H9 (cell line): ENCODE results near the gene LSM3. TPM values are rescaled to one million over a fixed set of nuclear protein-coding genes. Genes with fewer than 3 reads are reported as not detected.

Source experiments
- DNase-seq: peaks from one replicate; pipeline ENCODE4 v3.0.0-alpha.2; 2017
- H2AFZ ChIP-seq: one replicate; pipeline ENCODE4 v1.6.1; 2013; ENCODE audit warnings: mild to moderate bottlenecking, low read length, control low read depth, moderate library complexity
- H2AK5ac ChIP-seq: 2 replicates; pipeline ENCODE4 v1.6.1; 2013; ENCODE audit warnings: low read length, control low read depth, mixed read lengths; ENCODE audit not compliant: insufficient read length
- H2BK120ac ChIP-seq: one replicate; pipeline ENCODE4 v1.6.1; 2013; ENCODE audit warnings: low read depth, mild to moderate bottlenecking, low read length, control low read depth, inconsistent platforms; ENCODE audit not compliant: poor library complexity, severe bottlenecking
- H2BK12ac ChIP-seq: 2 replicates; pipeline ENCODE4 v1.6.1; 2013; ENCODE audit warnings: low read length, control low read depth, mixed read lengths, low read depth; ENCODE audit not compliant: insufficient read length
- H2BK15ac ChIP-seq: 2 replicates; pipeline ENCODE4 v1.6.1; 2013; ENCODE audit warnings: low read depth, low read length, control low read depth
- H2BK20ac ChIP-seq: one replicate; pipeline ENCODE4 v1.6.1; 2013; ENCODE audit warnings: low read depth, mild to moderate bottlenecking, low read length, control low read depth, inconsistent platforms; ENCODE audit not compliant: poor library complexity, severe bottlenecking
- H2BK5ac ChIP-seq: 2 replicates; pipeline ENCODE4 v1.6.1; 2013; ENCODE audit warnings: low read length, control low read depth, mixed read lengths; ENCODE audit not compliant: insufficient read length
- H3K14ac ChIP-seq: 2 replicates; pipeline ENCODE4 v1.6.1; 2013; ENCODE audit warnings: low read length, control low read depth; ENCODE audit not compliant: insufficient read depth
- H3K18ac ChIP-seq: 2 replicates; pipeline ENCODE4 v1.6.1; 2013; ENCODE audit warnings: low read depth, mild to moderate bottlenecking, mixed read lengths, low read length, control low read depth; ENCODE audit not compliant: insufficient read length
- H3K23ac ChIP-seq: 2 replicates; pipeline ENCODE4 v1.6.1; 2013; ENCODE audit warnings: low read length, control low read depth, mixed read lengths, low read depth; ENCODE audit not compliant: insufficient read length
- H3K23me2 ChIP-seq: 2 replicates; pipeline ENCODE4 v1.6.1; 2013; ENCODE audit warnings: low read depth, mild to moderate bottlenecking, mixed read lengths, low read length, control low read depth; ENCODE audit not compliant: insufficient read length, poor library complexity, severe bottlenecking
- H3K27ac ChIP-seq: 2 replicates; pipeline ENCODE4 v1.5.1; 2013; ENCODE audit warnings: low read length, control low read depth, mixed read lengths, low read depth; ENCODE audit not compliant: insufficient read length
- H3K27me3 ChIP-seq: 2 replicates; pipeline ENCODE4 v1.6.1; 2013; ENCODE audit warnings: low read length, control low read depth, inconsistent platforms; ENCODE audit not compliant: insufficient read depth
- H3K4ac ChIP-seq: 2 replicates; pipeline ENCODE4 v1.6.1; 2013; ENCODE audit warnings: low read depth, mild to moderate bottlenecking, control low read depth, inconsistent platforms, low read length, moderate library complexity
- H3K4me1 ChIP-seq: 2 replicates; pipeline ENCODE4 v1.6.1; 2013; ENCODE audit warnings: low read length, control low read depth, inconsistent platforms; ENCODE audit not compliant: insufficient read depth
- H3K4me2 ChIP-seq: 2 replicates; pipeline ENCODE4 v1.6.1; 2013; ENCODE audit warnings: low read length, control low read depth, mixed read lengths; ENCODE audit not compliant: insufficient read length, insufficient read depth
- H3K56ac ChIP-seq: 2 replicates; pipeline ENCODE4 v1.6.1; 2013; ENCODE audit warnings: low read depth, mild to moderate bottlenecking, mixed read lengths, low read length, control low read depth; ENCODE audit not compliant: insufficient read length
- H3K79me1 ChIP-seq: 2 replicates; pipeline ENCODE4 v1.6.1; 2013; ENCODE audit warnings: low read depth, mild to moderate bottlenecking, moderate library complexity, low read length, control low read depth, inconsistent platforms; ENCODE audit not compliant: insufficient read depth, poor library complexity, severe bottlenecking
- H3K79me2 ChIP-seq: 2 replicates; pipeline ENCODE4 v1.6.1; 2013; ENCODE audit warnings: low read length, control low read depth, inconsistent platforms; ENCODE audit not compliant: insufficient read depth
- H3K9ac ChIP-seq: 2 replicates; pipeline ENCODE4 v1.6.1; 2013; ENCODE audit warnings: low read length, control low read depth, mixed read lengths; ENCODE audit not compliant: insufficient read length; ENCODE audit errors: extremely low read depth
- H3K9me3 ChIP-seq: one replicate; pipeline ENCODE4 v1.6.1; 2013; ENCODE audit warnings: low read depth, low read length, inconsistent platforms; ENCODE audit not compliant: control insufficient read depth
- H3T11ph ChIP-seq: one replicate; pipeline ENCODE4 v1.6.1; 2013; ENCODE audit warnings: mild to moderate bottlenecking, low read length, control low read depth, inconsistent platforms
- H4K20me1 ChIP-seq: one replicate; pipeline ENCODE4 v1.6.1; 2013; ENCODE audit not compliant: control insufficient read depth, insufficient read length, insufficient read depth
- H4K5ac ChIP-seq: 2 replicates; pipeline ENCODE4 v1.6.1; 2013; ENCODE audit warnings: low read depth, mild to moderate bottlenecking, mixed read lengths, low read length, control low read depth; ENCODE audit not compliant: insufficient read length
- H4K8ac ChIP-seq: replicated peaks from 2 replicates; pipeline ENCODE4 v1.6.1; 2013; ENCODE audit warnings: low read length, control low read depth, mixed read lengths, low read depth; ENCODE audit not compliant: insufficient read length
- H4K91ac ChIP-seq: 2 replicates; pipeline ENCODE4 v1.6.1; 2013; ENCODE audit warnings: low read depth, mild to moderate bottlenecking, moderate library complexity, mixed read lengths, low read length, control low read depth; ENCODE audit not compliant: insufficient read length
- H3K27ac Mint-ChIP-seq, 3 experiments: 2 replicates in 2 of 3; 3 replicates in 1 of 3; pipeline ENCODE4 v1.8.0; 2020 to 2021; ENCODE audit warnings: mixed read lengths in 3 of 3, mild to moderate bottlenecking in 1 of 3, moderate library complexity in 1 of 3
- H3K27me3 Mint-ChIP-seq: 2 replicates; pipeline ENCODE4 v1.8.0; 2021; ENCODE audit warnings: low read depth, mild to moderate bottlenecking, moderate library complexity, mixed read lengths
- H3K36me3 Mint-ChIP-seq, 3 experiments: 2 replicates in 2 of 3; 3 replicates in 1 of 3; pipeline ENCODE4 v1.8.0; 2020 to 2021; ENCODE audit warnings: low read depth in 3 of 3, mixed read lengths in 3 of 3; ENCODE audit not compliant: insufficient read depth in 1 of 3
- H3K4me1 Mint-ChIP-seq, 2 experiments: 2 replicates each; pipeline ENCODE4 v1.8.0; 2020; ENCODE audit warnings: mixed read lengths in 2 of 2
- H3K4me3 Mint-ChIP-seq, 2 experiments: 2 replicates in 1 of 2; 3 replicates in 1 of 2; pipeline ENCODE4 v1.8.0; 2020 to 2021; ENCODE audit warnings: mild to moderate bottlenecking in 2 of 2, mixed read lengths in 2 of 2, moderate library complexity in 1 of 2
- H3K9me3 Mint-ChIP-seq, 2 experiments: 2 replicates in 1 of 2; 3 replicates in 1 of 2; pipeline ENCODE4 v1.8.0; 2020; ENCODE audit warnings: mild to moderate bottlenecking in 2 of 2, mixed read lengths in 2 of 2, moderate library complexity in 1 of 2
- WGBS: extraction: QIAGEN DNeasy Blood & Tissue Kit; methylation state at CpG from one replicate; pipeline ENCODE4 v1.1.7; 2013; ENCODE audit warnings: missing lambda C conversion rate, low lambda C conversion rate, mixed read lengths; ENCODE audit not compliant: insufficient read length; ENCODE audit errors: extremely low coverage; 5-methylcytosine and 5-hydroxymethylcytosine counted together
- total RNA-seq: library from RNA; stranded (reverse); gene quantifications from 2 replicates; pipeline ENCODE4 v1.2.1, GENCODE V29; 2021
- TF ChIP-seq, protein P1 (sequence below): fragments of 200-600 bp; sonication (generic); conservative IDR thresholded peaks from 3 replicates; pipeline ENCODE4 v1.8.0; 2021; ENCODE audit warnings: antibody characterized with exemption, mild to moderate bottlenecking

LSM3 gene
- total RNA-seq, 1 experiment from 2014 or later, result 24.4 TPM

DNA sequence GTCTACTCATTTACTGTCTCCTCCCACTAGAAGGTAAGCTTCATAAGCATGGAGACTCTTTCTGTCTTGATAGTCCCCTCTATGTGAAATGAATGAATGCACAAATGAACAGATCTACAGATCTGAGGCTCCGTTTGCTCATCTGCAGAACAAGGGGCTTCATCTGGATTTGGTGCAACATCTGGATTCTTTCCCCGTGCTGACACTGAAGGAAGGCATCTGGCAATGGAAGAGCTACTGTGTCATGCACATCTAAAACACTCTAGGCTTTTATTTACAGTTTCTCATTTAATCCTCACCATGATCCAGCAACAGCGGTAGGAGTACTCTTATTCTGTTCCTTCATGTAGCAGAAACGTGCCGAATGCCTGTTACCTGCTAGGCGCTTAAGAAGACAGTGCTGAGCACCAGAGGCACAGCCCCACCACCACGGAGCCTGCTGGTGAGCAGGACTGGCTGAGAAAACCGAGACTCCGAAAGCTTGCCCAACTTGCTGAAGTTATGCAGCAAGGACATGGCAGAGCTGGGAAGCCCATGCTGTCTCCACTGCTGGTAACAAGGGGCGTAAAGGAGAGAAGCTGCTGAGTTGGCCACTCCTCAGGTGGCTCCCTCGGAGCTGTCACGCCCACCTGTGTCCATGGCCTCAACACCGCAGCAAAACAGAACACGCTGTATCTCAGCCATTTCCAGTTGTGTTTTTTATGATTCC lies 31.1 kb downstream of the LSM3 start:
- Histone ChIP-seq H2AK5ac (no peak overlapping the region), H3K23me2 (no peaks in the 10 kb centered on the region), H3K79me1 (no peaks in the 10 kb centered on the region), H3K4me1 (no peaks in the 10 kb centered on the region), H3T11ph (no peak overlapping the region), H3K27me3 (no peaks in the 10 kb centered on the region), H4K5ac (no peak overlapping the region), H3K9ac (no peak overlapping the region), H2BK15ac (no peak overlapping the region), H4K91ac (no peak overlapping the region), H3K4ac (no peak overlapping the region), H3K4me2 (no peak overlapping the region), H2BK12ac (no peak overlapping the region), H2BK5ac (no peak overlapping the region), H4K8ac (no peak overlapping the region), H3K79me2 (no peaks in the 10 kb centered on the region), H3K18ac (no peak overlapping the region), H2BK20ac (no peak overlapping the region), H3K23ac (no peak overlapping the region), H3K14ac (no peak overlapping the region), H3K9me3 (no peaks in the 10 kb centered on the region), H4K20me1 (no peaks in the 10 kb centered on the region), H2BK120ac (no peak overlapping the region), H3K56ac (no peak overlapping the region), H2AFZ (no peak overlapping the region), H3K27ac (no peak overlapping the region)
- peaks cover 3% of the 10 kb centered on the region in 2 experiments; a peak in 2 of 4 replicates for H3K4me1 Mint-ChIP-seq
- no peak for DNase-seq
- no peaks in the 10 kb centered on the region; the same call in 1 of the 2 replicates for H3K27me3 Mint-ChIP-seq
- H3K9me3 Mint-ChIP-seq, result no peaks in the 10 kb centered on the region
- no peaks in the 10 kb centered on the region for H3K36me3 Mint-ChIP-seq
- H3K4me3 Mint-ChIP-seq, result no peak overlapping the region
- peak overlapping the region in 1 of 3 experiments; percentile 30; a peak in 1 of 7 replicates for H3K27ac Mint-ChIP-seq
- TF ChIP-seq, protein P1, sequence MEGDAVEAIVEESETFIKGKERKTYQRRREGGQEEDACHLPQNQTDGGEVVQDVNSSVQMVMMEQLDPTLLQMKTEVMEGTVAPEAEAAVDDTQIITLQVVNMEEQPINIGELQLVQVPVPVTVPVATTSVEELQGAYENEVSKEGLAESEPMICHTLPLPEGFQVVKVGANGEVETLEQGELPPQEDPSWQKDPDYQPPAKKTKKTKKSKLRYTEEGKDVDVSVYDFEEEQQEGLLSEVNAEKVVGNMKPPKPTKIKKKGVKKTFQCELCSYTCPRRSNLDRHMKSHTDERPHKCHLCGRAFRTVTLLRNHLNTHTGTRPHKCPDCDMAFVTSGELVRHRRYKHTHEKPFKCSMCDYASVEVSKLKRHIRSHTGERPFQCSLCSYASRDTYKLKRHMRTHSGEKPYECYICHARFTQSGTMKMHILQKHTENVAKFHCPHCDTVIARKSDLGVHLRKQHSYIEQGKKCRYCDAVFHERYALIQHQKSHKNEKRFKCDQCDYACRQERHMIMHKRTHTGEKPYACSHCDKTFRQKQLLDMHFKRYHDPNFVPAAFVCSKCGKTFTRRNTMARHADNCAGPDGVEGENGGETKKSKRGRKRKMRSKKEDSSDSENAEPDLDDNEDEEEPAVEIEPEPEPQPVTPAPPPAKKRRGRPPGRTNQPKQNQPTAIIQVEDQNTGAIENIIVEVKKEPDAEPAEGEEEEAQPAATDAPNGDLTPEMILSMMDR, result no peak
- no CpG with 5 or more reads among the region's 14 CpGs for WGBS
